Endodermal cell (in vitro differentiated cells): ENCODE measurements around the gene PSMG3. TPM values are rescaled to one million over a fixed set of nuclear protein-coding genes. Genes with fewer than 3 reads are reported as not detected.

Experiments
- DNase-seq: peaks from one replicate; pipeline ENCODE4 v3.0.0-alpha.2; 2017
- H3K27ac ChIP-seq: 2 replicates; pipeline ENCODE4 v1.5.1; 2013; ENCODE audit warnings: mild to moderate bottlenecking, low read depth, low read length, moderate library complexity
- H3K27me3 ChIP-seq: 2 replicates; pipeline ENCODE4 v1.6.1; 2013; ENCODE audit warnings: mild to moderate bottlenecking, low read length, moderate library complexity; ENCODE audit not compliant: insufficient read depth, control insufficient read depth, poor library complexity, severe bottlenecking
- H3K36me3 ChIP-seq: 2 replicates; pipeline ENCODE4 v1.7.0; 2013; ENCODE audit warnings: mild to moderate bottlenecking, low read length, moderate library complexity; ENCODE audit not compliant: control insufficient read depth, insufficient read depth
- H3K4me1 ChIP-seq: one replicate; pipeline ENCODE4 v1.7.0; 2013; ENCODE audit warnings: low read length; ENCODE audit not compliant: control insufficient read depth, insufficient read depth
- H3K4me3 ChIP-seq: 2 replicates; pipeline ENCODE4 v1.5.1; 2013; ENCODE audit warnings: mild to moderate bottlenecking, low read length, moderate library complexity
- H3K9ac ChIP-seq: 2 replicates; pipeline ENCODE4 v1.6.1; 2013; ENCODE audit warnings: mild to moderate bottlenecking, low read length, moderate library complexity; ENCODE audit not compliant: poor library complexity, severe bottlenecking; ENCODE audit errors: extremely low read depth
- H3K9me3 ChIP-seq: 2 replicates; pipeline ENCODE4 v1.6.1; 2013; ENCODE audit warnings: mild to moderate bottlenecking, low read length, moderate library complexity; ENCODE audit not compliant: control insufficient read depth
- H3K27ac Mint-ChIP-seq: 2 replicates; pipeline ENCODE4 v1.8.0; 2020; ENCODE audit warnings: mixed read lengths
- H3K27me3 Mint-ChIP-seq: 2 replicates; pipeline ENCODE4 v1.8.0; 2021; ENCODE audit warnings: mild to moderate bottlenecking, mixed read lengths; ENCODE audit not compliant: insufficient read depth
- H3K36me3 Mint-ChIP-seq: 2 replicates; pipeline ENCODE4 v1.8.0; 2020; ENCODE audit warnings: low read depth, mixed read lengths
- H3K4me1 Mint-ChIP-seq: 2 replicates; pipeline ENCODE4 v1.8.0; 2020; ENCODE audit warnings: mixed read lengths
- H3K4me3 Mint-ChIP-seq: 2 replicates; pipeline ENCODE4 v1.8.0; 2020; ENCODE audit warnings: mild to moderate bottlenecking, moderate library complexity, mixed read lengths
- H3K9me3 Mint-ChIP-seq: 2 replicates; pipeline ENCODE4 v1.8.0; 2020; ENCODE audit warnings: mild to moderate bottlenecking, mixed read lengths
- WGBS, 2 experiments: methylation state at CpG; one replicate each; pipeline versions ENCODE4 v1.1.5 to v1.1.7; 2013; ENCODE audit warnings: missing lambda C conversion rate in 2 of 2, mixed read lengths in 1 of 2; ENCODE audit not compliant: insufficient coverage in 1 of 2, insufficient read length in 1 of 2; 5-methylcytosine and 5-hydroxymethylcytosine counted together
- total RNA-seq, 2 donors: library from RNA; stranded (reverse); fragmentation: NEBNext Ultra II Directional in 1 of 2; extraction: Animal tissue kit (Norgen Biotek cat#: 25700) in 1 of 2; gene quantifications; 2 replicates in 1 of 2; 3 replicates in 1 of 2; pipeline ENCODE4 v1.2.1, GENCODE V29; 2021
- TF ChIP-seq, protein P1 (sequence below): fragments of 200-600 bp; sonication (generic); conservative IDR thresholded peaks from 2 replicates; pipeline ENCODE4 v1.5.0; 2021; ENCODE audit warnings: antibody characterized with exemption, mild to moderate bottlenecking

PSMG3 gene
- total RNA-seq, 2 donors from 2014 or later: 30.1 to 44.3 TPM

DNA sequence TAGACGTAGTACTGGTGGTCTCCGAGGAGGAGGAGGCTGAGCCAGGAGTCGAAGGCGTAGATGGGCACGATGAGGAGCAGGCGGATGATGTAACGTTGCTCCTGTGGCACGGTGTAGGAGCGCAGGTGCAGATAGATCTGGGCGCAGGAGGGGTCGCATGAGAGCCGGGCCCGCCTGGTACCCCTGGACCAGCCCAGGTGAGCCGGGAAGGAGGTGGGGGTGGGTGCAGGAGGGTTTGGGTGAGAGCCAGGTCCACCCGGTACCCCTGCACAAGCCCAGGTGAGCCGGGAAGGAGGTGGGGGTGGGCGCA is 19.0 kb downstream of the PSMG3 start:
- no peak for DNase-seq
- no peaks in the 10 kb centered on the region for H3K9me3 ChIP-seq
- H3K27me3 ChIP-seq: no peaks in the 10 kb centered on the region
- Mint-ChIP-seq H3K27ac (no peak overlapping the region), H3K27me3 (no peaks in the 10 kb centered on the region), H3K4me1 (peaks cover 10% of the 10 kb centered on the region), H3K36me3 (no peaks in the 10 kb centered on the region), H3K4me3 (no peak overlapping the region), H3K9me3 (no peaks in the 10 kb centered on the region)
- H3K27ac ChIP-seq: no peak overlapping the region
- no peak overlapping the region for H3K4me3 ChIP-seq
- TF ChIP-seq, protein P1, sequence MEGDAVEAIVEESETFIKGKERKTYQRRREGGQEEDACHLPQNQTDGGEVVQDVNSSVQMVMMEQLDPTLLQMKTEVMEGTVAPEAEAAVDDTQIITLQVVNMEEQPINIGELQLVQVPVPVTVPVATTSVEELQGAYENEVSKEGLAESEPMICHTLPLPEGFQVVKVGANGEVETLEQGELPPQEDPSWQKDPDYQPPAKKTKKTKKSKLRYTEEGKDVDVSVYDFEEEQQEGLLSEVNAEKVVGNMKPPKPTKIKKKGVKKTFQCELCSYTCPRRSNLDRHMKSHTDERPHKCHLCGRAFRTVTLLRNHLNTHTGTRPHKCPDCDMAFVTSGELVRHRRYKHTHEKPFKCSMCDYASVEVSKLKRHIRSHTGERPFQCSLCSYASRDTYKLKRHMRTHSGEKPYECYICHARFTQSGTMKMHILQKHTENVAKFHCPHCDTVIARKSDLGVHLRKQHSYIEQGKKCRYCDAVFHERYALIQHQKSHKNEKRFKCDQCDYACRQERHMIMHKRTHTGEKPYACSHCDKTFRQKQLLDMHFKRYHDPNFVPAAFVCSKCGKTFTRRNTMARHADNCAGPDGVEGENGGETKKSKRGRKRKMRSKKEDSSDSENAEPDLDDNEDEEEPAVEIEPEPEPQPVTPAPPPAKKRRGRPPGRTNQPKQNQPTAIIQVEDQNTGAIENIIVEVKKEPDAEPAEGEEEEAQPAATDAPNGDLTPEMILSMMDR: no peak
- 95 to 99% methylated on average over 8 to 17 of the region's 17 CpGs for WGBS, 2 experiments
- H3K4me1 ChIP-seq: no peaks in the 10 kb centered on the region
- H3K9ac ChIP-seq: no peak overlapping the region
- H3K36me3 ChIP-seq: no peaks in the 10 kb centered on the region

DNA sequence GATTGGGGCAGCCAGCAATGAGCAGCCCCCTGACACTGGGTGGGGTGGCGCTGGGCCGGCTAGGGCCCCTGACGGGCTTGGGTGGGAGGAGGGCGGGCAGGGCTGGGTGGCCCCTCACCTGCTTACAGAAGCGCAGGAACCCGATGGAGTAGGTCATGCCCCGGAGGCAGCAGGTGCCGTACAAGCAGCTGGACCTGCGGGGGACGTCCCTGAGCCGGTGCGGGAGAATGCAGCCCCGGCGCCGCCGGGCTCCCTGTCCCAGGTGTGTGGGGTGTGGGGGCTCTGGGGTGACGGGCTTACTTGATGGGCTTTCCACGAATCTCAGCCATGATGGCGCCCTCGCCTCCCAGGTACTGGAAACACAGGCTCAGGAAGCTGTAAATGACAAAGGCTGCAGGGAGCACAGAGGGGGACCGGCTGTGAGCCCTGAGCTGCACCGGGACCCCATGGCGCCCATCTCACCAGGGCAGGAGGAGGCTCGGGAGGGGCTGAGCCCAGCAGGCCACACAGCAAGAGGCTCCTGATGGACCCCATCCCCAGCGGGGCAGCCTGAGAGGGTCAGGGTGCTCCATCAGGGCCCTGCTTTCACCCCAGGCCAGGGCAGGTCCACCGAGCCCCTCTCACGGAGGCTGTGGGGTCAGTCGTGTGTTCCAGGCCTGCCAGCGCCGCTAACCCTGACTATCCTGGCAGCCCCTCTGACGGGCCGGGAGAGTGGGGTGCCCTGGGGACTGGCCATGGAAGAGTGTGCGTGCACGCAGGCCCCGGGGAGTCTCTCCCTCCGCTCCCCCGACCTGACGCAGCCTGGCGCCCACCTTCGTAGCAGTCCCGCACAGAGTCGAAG is 19.6 kb downstream of the PSMG3 start:
- H3K9me3 ChIP-seq: no peaks in the 10 kb centered on the region
- no peak for DNase-seq
- Mint-ChIP-seq H3K27ac (no peak overlapping the region), H3K9me3 (no peaks in the 10 kb centered on the region), H3K4me3 (no peak overlapping the region), H3K27me3 (no peaks in the 10 kb centered on the region), H3K4me1 (peaks cover 7% of the 10 kb centered on the region), H3K36me3 (no peaks in the 10 kb centered on the region)
- no peaks in the 10 kb centered on the region for H3K36me3 ChIP-seq
- no peaks in the 10 kb centered on the region for H3K27me3 ChIP-seq
- whole genome bisulfite sequencing, 2 experiments: 88 to 92% methylated on average over 28 to 42 of the region's 42 CpGs
- H3K4me1 ChIP-seq: no peaks in the 10 kb centered on the region
- H3K27ac ChIP-seq: no peak overlapping the region
- TF ChIP-seq, protein P1: no peak
- no peak overlapping the region for H3K9ac ChIP-seq
- no peak overlapping the region for H3K4me3 ChIP-seq

DNA sequence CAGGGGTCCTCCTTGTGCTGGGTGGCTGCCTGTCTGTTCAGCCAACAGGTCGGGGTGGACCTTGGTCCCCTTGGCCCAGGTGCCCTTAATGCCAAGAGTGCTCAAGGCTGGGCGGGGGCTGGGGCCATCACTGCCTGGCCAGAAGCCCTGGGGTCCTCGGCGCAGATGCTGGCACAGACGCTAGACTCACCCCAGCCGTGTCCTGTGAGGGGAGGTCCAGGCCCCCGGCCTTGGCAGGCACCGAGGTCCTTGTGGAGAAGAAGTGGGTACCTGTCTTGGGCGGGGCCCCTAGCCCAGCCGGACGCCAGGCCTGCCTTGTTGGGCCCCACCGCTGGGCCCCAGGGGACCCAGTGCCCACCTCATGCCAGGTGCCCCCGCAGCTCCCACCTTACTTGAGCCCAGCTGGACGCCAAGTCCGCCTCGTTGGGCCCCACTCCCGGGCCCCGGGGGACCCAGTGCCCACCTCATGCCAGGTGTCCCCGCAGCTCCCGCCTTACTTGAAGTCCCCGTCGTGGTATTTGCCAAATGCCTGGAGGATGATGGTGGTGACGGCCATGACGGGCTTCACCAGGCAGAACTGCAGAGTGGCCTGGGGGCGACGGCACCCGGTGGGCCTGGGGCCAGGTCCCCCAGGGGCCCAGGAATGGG is 20.4 kb downstream of the PSMG3 start:
- H3K27me3 Mint-ChIP-seq: no peaks in the 10 kb centered on the region
- H3K4me3 Mint-ChIP-seq: no peak overlapping the region
- no peak overlapping the region for H3K27ac Mint-ChIP-seq
- Histone ChIP-seq H3K36me3 (no peaks in the 10 kb centered on the region), H3K9me3 (no peaks in the 10 kb centered on the region), H3K27me3 (no peaks in the 10 kb centered on the region), H3K4me1 (no peaks in the 10 kb centered on the region), H3K27ac (no peak overlapping the region), H3K4me3 (no peak overlapping the region), H3K9ac (no peak overlapping the region)
- H3K4me1 Mint-ChIP-seq: no peaks in the 10 kb centered on the region
- H3K9me3 Mint-ChIP-seq: no peaks in the 10 kb centered on the region
- no peak for DNase-seq
- 95 to 98% methylated on average over 21 to 27 of the region's 27 CpGs for WGBS, 2 experiments
- H3K36me3 Mint-ChIP-seq: no peaks in the 10 kb centered on the region
- TF ChIP-seq, protein P1: no peak
